HG03342 (cell line): ENCODE data around the gene AQP1.

Experiments
- ATAC-seq: cut with Tn5 transposase; IDR thresholded peaks from one replicate; pipeline ENCODE4 v1.9.1; 2021; ENCODE audit warnings: mild to moderate bottlenecking, moderate library complexity; ENCODE audit not compliant: unreplicated experiment

The AQP1 gene

DNA sequence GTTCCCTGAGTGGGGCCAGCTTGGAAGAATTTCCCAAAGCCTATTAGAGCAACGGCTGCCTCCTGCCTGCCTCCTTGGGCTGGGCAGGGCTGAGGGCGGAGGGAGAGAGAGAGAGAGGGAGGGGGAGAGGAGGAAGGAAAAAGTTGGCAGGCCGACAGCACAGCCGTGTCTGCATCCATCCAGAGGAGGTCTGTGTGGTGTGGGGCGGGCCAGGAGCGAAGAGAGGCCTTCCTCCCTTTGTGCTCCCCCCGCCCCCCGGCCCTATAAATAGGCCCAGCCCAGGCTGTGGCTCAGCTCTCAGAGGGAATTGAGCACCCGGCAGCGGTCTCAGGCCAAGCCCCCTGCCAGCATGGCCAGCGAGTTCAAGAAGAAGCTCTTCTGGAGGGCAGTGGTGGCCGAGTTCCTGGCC is at the start of gene AQP1:
Gene AQP1 (plus strand): TSS at position 293 of the 409 bp plus-strand sequence. CDS start 57 bp downstream, at position 350.
- ATAC-seq, result no peak

- no peak for ATAC-seq
Observed at GRCh38 chr7:30862995-30863705, 48.5 kb upstream of the AQP1 start.

GRCh38 chr7:30863706-30864035 is 48.0 kb upstream of the AQP1 start:
- no peak for ATAC-seq

- ATAC-seq, result no peak
Observed at GRCh38 chr7:30864101-30864500, 47.6 kb upstream of the AQP1 start.

- no peak for ATAC-seq
Observed at GRCh38 chr7:30865076-30865475, 46.6 kb upstream of the AQP1 start.

GRCh38 chr7:30865821-30866220 is 45.8 kb upstream of the AQP1 start:
- no peak for ATAC-seq

GRCh38 chr7:30866939-30867338 is 44.7 kb upstream of the AQP1 start:
- ATAC-seq, result no peak

DNA sequence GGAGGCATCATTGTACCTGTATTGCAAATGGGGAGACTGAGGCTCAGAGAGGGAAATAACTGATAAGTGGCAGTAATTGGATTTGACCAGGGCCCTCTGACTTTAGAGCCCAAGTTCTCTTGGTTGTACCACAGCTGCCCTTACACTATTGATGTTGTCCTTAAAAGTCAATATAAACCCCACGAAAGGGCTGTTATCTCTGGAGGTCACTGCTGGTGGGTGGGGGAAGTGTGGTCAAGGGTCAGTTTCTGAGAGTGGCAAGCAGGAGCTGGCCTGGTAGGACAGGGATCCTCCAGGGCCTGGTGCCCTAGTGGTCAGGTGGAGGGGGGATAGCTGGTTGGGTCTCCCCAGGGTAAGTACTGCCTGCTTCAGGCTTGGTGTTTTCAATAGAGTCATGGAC is 44.2 kb upstream of the AQP1 start:
- ATAC-seq, result no peak

- no peak for ATAC-seq
Observed at GRCh38 chr7:30869794-30870611, 41.6 kb upstream of the AQP1 start.

DNA sequence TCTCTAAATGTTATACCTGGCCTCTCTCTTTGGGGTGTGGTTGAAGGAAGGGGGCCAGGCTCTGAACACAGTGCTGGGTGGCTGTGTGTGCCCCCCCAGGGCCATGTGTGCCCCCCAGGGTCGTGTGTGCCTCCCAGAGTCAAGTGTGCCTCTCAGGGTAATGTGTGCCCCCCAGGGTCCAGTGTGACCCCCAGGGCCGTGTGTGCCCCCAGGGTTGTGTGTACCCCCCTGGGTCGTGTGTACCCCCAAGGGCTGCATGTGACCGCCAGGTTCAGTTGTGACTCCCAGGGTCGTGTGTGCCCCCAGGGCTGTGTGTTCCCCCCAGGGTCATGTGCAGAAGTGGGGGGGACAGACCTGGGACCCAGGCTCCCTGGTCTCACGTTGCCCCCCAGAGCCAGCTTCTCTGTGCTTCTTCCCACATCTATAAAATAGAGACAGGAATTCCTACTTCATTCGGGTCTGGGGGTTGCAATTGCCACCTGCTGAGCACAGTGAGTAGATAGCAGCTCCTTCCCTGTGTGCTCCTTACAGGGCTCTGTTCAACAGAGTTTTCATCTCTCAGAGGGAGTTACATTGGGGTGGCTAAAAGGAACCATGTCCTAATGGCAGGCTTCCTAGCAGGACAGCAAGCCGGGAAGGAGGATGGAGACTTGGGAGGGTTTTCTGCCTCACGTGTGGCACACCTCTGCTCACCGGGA is 40.7 kb upstream of the AQP1 start:
- no peak for ATAC-seq

GRCh38 chr7:30871655-30872054 is 40.0 kb upstream of the AQP1 start:
- no peak for ATAC-seq

DNA sequence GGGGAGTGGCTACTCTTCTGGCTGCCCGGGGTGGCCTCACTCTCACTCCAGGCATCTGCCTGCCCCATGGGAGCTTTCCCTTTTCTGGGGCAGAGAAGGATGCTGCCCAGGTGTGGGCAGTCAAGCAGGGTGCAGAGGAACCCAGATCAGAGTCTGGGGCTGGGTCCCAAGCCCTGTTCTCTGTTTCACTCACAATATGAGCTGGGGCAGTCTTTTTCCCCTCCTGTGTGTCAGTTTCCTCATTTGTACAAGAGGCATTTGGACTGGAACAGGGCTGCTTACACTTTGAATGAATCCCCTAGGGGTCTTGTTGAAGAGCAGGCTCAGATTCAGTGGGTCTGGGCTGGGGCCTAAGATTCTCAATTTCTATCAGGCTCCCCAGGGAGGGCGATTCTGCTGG is 38.4 kb upstream of the AQP1 start:
- no peak for ATAC-seq

DNA sequence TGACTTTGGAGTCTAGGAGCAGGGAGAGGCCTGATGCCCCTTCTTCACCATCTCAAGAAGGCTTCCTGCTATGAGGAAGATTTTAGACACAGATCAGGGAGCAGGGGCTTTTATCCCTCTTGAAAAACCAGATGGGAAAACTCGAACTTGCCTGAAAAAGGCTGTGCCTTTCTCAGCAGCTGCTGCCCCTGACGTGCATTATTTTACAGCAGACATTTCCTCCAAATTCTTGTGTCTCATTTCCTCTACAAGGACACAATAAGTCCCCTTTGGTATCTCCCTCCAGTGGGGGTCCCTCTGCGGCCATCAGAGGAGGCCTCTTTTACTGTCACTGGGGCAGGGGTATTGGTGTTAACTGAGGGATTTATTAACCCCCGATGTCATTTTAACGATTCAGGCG is 38.0 kb upstream of the AQP1 start:
- ATAC-seq, result no peak

- no peak for ATAC-seq
Observed at GRCh38 chr7:30874656-30875302, 36.9 kb upstream of the AQP1 start.

DNA sequence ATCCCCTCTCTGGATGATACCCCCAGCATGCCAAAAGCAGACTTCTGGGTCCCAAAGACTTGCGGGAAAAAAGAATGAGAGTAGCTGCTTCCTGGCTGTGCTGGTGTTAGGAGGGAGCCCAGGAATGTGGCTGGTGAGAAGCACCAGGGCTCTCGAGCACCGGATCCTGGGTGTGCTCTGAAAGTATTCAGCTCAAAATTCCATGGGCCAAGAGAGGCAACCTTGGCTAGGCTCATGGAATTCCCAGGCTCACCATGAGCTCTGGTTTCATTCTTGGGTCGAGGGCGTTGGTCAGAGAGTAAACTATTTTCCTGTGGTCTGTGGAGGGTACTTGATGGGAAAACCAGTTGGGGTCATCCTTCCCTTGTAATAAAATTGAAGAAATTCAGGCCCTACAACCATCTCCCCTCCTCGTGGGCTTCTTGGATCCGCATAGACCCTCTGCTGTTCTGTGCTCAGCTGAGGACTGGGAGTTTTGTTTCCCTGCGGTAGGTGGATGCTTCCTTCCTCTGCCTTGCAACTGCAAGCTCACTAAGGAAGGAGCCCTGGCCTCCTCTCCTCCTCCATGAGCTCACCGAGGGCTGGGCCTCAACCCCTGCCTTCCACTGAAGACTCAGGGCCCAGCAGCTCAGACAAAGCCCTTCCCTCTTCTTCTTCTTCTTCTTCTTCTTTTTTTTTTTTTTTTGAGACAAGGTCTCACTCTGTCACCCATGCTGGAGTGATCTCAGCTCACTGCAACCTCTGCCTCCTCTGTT is 34.5 kb upstream of the AQP1 start:
- ATAC-seq, result no peak

DNA sequence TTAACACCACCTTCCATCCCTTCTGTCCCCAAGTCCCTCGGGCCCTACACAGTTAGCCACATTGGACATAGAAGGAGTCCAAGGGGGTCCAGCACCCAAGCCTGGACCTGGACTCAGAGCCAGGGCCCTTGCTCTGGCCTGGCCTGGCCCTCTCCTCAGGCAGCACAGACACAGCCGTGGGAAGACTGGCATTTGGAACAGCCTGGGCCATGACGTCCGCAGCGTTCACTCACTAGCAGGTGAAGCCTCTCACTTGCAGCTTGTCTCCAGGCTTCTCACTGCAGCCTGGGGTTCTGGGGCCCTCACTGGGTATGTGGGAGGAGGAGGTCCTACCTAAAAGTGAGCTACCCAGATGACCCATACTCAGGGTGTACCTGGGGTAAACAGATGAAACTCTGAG is 33.7 kb upstream of the AQP1 start:
- ATAC-seq, result no peak

- no peak for ATAC-seq
Observed at GRCh38 chr7:30879139-30880124, 32.2 kb upstream of the AQP1 start.

DNA sequence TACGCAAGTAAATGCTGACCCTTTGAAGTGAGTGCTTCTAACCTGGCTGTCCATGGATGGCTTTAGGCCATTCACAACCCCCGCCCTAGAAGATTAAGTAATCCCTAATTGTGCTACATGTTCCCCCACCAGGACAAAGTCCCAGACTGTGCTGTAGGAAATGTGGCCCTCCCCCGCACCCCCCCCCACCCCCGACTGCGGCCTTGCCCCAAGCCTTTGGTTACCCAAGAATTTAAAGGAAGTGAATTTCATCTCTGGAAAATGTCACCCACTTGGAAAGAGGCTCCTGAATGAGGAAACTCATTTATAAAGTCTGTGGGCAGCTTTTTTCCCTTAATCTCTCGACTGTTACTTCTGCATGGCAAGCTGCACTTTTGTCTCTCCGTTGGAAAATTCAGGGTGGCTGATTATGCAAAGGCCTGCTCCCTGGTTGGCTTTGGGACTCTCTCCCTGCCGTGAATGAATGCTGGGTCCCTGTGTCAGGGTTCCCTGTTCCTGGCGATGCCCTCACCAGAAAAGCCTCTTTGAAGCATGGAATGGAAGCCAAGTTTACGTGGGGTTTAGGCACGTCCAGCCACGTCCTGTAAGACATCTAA is 31.4 kb upstream of the AQP1 start:
- ATAC-seq, result no peak

- no peak for ATAC-seq
Observed at GRCh38 chr7:30880941-30881340, 30.7 kb upstream of the AQP1 start.
